ENCODE data around the gene ALMS1. TPM values are rescaled to one million over a fixed set of nuclear protein-coding genes. Genes with fewer than 3 reads are reported as not detected.
"Not testable (repeated sequence)": the region's sequence is repeated elsewhere in the genome, so short reads cannot be mapped to it uniquely, and the experiment has no call there.

The ALMS1 gene
- total RNA-seq, 2 donors from 2014 or later: 52.4 to 56.1 TPM

GRCh38 chr2:73532381-73532780 lies 146.7 kb downstream of the ALMS1 start:
- H3K36me3 Mint-ChIP-seq (ENCODE audit: low read depth): peaks cover 89% of the 10 kb centered on the region
- Histone ChIP-seq H3K9ac (ENCODE audit: extremely low read depth, low read length, poor library complexity, severe bottlenecking) (no peak overlapping the region), H3K9me3 (ENCODE audit: control insufficient read depth, low read length) (peaks cover 61% of the 10 kb centered on the region), H3K27me3 (ENCODE audit: control insufficient read depth, insufficient read depth, low read length, poor library complexity, severe bottlenecking) (no peaks in the 10 kb centered on the region), H3K36me3 (ENCODE audit: control insufficient read depth, insufficient read depth, low read length) (peaks cover 32% of the 10 kb centered on the region), H3K27ac (ENCODE audit: low read depth, low read length) (no peak overlapping the region), H3K4me1 (ENCODE audit: control insufficient read depth, insufficient read depth, low read length) (no peaks in the 10 kb centered on the region), H3K4me3 (ENCODE audit: low read length) (no peak overlapping the region)
- H3K9me3 Mint-ChIP-seq: peaks cover 75% of the 10 kb centered on the region
- TF ChIP-seq, protein P1, sequence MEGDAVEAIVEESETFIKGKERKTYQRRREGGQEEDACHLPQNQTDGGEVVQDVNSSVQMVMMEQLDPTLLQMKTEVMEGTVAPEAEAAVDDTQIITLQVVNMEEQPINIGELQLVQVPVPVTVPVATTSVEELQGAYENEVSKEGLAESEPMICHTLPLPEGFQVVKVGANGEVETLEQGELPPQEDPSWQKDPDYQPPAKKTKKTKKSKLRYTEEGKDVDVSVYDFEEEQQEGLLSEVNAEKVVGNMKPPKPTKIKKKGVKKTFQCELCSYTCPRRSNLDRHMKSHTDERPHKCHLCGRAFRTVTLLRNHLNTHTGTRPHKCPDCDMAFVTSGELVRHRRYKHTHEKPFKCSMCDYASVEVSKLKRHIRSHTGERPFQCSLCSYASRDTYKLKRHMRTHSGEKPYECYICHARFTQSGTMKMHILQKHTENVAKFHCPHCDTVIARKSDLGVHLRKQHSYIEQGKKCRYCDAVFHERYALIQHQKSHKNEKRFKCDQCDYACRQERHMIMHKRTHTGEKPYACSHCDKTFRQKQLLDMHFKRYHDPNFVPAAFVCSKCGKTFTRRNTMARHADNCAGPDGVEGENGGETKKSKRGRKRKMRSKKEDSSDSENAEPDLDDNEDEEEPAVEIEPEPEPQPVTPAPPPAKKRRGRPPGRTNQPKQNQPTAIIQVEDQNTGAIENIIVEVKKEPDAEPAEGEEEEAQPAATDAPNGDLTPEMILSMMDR (conservative IDR thresholded peaks at IDR 0.05): no peak
- 90% methylated on average over 1 of the region's 1 CpG; no CpG with 5 or more reads in 1 of the 2 experiments for whole genome bisulfite sequencing, 2 experiments (ENCODE audit: insufficient coverage in 1 of 2, insufficient read length in 1 of 2)
- H3K4me1 Mint-ChIP-seq: no peaks in the 10 kb centered on the region
- no peaks in the 10 kb centered on the region for H3K27me3 Mint-ChIP-seq (ENCODE audit: insufficient read depth)
- DNase-seq: no peak
- H3K27ac Mint-ChIP-seq: no peak overlapping the region
- no peak overlapping the region for H3K4me3 Mint-ChIP-seq

GRCh38 chr2:73536133-73536840 lies 150.7 kb downstream of the ALMS1 start:
- Histone ChIP-seq H3K4me1 (ENCODE audit: control insufficient read depth, insufficient read depth, low read length) (no peaks in the 10 kb centered on the region), H3K36me3 (ENCODE audit: control insufficient read depth, insufficient read depth, low read length) (peaks cover 39% of the 10 kb centered on the region), H3K27me3 (ENCODE audit: control insufficient read depth, insufficient read depth, low read length, poor library complexity, severe bottlenecking) (no peaks in the 10 kb centered on the region), H3K9me3 (ENCODE audit: control insufficient read depth, low read length) (peaks cover 44% of the 10 kb centered on the region), H3K9ac (ENCODE audit: extremely low read depth, low read length, poor library complexity, severe bottlenecking) (no peak overlapping the region), H3K27ac (ENCODE audit: low read depth, low read length) (no peak overlapping the region), H3K4me3 (ENCODE audit: low read length) (no peak overlapping the region)
- 97 to 98% methylated on average over 6 of the region's 6 CpGs for WGBS, 2 experiments (ENCODE audit: insufficient coverage in 1 of 2, insufficient read length in 1 of 2)
- no peaks in the 10 kb centered on the region for H3K4me1 Mint-ChIP-seq
- TF ChIP-seq, protein P1 (conservative IDR thresholded peaks at IDR 0.05): no peak
- no peak for DNase-seq
- H3K27me3 Mint-ChIP-seq (ENCODE audit: insufficient read depth): peaks cover 3% of the 10 kb centered on the region
- no peak overlapping the region for H3K27ac Mint-ChIP-seq
- peaks cover 93% of the 10 kb centered on the region for H3K36me3 Mint-ChIP-seq (ENCODE audit: low read depth)
- H3K4me3 Mint-ChIP-seq: no peak overlapping the region
- peaks cover 75% of the 10 kb centered on the region for H3K9me3 Mint-ChIP-seq

DNA sequence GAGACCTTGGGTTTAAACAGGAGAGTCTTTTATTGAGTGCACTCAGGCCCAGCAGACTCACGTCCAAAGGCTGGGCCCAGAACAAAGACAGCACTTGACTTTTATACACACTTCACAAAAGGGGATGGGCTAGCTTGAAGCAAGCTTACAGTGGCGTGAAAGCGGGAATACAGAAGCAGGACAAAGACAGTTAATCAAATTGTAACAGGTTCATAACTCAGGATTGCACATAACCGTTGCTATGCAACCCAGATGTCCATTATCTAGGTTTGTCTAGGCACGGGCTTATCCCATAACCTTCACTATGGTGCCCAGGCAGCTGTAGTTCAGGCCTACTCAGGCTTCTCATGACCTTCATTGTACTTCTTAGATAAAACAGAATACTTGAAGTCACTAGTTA lies 175.2 kb downstream of the ALMS1 start:
- H3K27ac ChIP-seq (ENCODE audit: low read depth, low read length): peak overlapping the region; percentile 82
- Mint-ChIP-seq H3K27me3 (ENCODE audit: insufficient read depth) (peaks cover 20% of the 10 kb centered on the region), H3K4me1 (peaks cover 10% of the 10 kb centered on the region), H3K36me3 (ENCODE audit: low read depth) (peaks cover 25% of the 10 kb centered on the region)
- not testable (repeated sequence) for H3K4me3 ChIP-seq (ENCODE audit: low read length); H3K9me3 ChIP-seq (ENCODE audit: control insufficient read depth, low read length); DNase-seq; H3K9ac ChIP-seq (ENCODE audit: extremely low read depth, low read length, poor library complexity, severe bottlenecking); H3K27me3 ChIP-seq (ENCODE audit: control insufficient read depth, insufficient read depth, low read length, poor library complexity, severe bottlenecking); H3K9me3 Mint-ChIP-seq; H3K4me3 Mint-ChIP-seq; H3K27ac Mint-ChIP-seq; H3K4me1 ChIP-seq (ENCODE audit: control insufficient read depth, insufficient read depth, low read length)
- 86 to 92% methylated on average over 5 of the region's 5 CpGs for WGBS, 2 experiments (ENCODE audit: insufficient coverage in 1 of 2, insufficient read length in 1 of 2)
- peaks cover 25% of the 10 kb centered on the region for H3K36me3 ChIP-seq (ENCODE audit: control insufficient read depth, insufficient read depth, low read length)

DNA sequence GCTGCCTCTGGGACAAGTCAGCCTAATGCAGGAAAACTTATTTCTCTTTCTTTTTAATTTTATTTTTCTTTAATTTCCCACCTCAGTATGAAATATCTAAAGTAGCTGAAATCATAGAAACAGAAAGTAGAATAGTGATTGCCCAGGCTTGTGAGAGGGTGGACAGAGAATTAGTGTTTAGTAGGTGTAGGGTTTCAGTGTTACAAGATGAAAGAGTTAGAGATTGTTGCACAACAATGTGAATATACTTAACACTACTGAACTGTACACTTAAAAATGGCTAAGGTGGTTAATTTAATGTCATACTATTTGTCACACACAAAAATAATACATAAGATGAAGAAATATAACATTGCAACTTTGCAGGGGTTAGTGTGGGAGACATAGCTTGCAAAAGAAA lies 175.8 kb downstream of the ALMS1 start:
- Histone ChIP-seq H3K27ac (ENCODE audit: low read depth, low read length) (no peak overlapping the region), H3K4me3 (ENCODE audit: low read length) (no peak overlapping the region), H3K9me3 (ENCODE audit: control insufficient read depth, low read length) (no peaks in the 10 kb centered on the region), H3K36me3 (ENCODE audit: control insufficient read depth, insufficient read depth, low read length) (peaks cover 29% of the 10 kb centered on the region), H3K9ac (ENCODE audit: extremely low read depth, low read length, poor library complexity, severe bottlenecking) (no peak overlapping the region), H3K27me3 (ENCODE audit: control insufficient read depth, insufficient read depth, low read length, poor library complexity, severe bottlenecking) (peaks cover 6% of the 10 kb centered on the region), H3K4me1 (ENCODE audit: control insufficient read depth, insufficient read depth, low read length) (peaks cover 5% of the 10 kb centered on the region)
- no peak for DNase-seq
- Mint-ChIP-seq H3K27me3 (ENCODE audit: insufficient read depth) (peaks cover 20% of the 10 kb centered on the region), H3K4me1 (peaks cover 10% of the 10 kb centered on the region), H3K27ac (no peak overlapping the region), H3K4me3 (no peak overlapping the region), H3K36me3 (ENCODE audit: low read depth) (peaks cover 25% of the 10 kb centered on the region), H3K9me3 (no peaks in the 10 kb centered on the region)
- TF ChIP-seq, protein P1 (conservative IDR thresholded peaks at IDR 0.05): no peak
